Mononuclear cell (primary cell): ENCODE results near the gene BTBD9. TPM values are rescaled to one million over a fixed set of nuclear protein-coding genes. Genes with fewer than 3 reads are reported as not detected.

Experiments used
- H3K27me3 ChIP-seq: 2 replicates; pipeline ENCODE4 v1.6.0; 2011; ENCODE audit warnings: low read length, control low read depth; ENCODE audit not compliant: insufficient read depth
- H3K4me1 ChIP-seq: 2 replicates; pipeline ENCODE4 v1.5.1; 2011; ENCODE audit warnings: mild to moderate bottlenecking, low read length, control low read depth; ENCODE audit not compliant: insufficient read depth
- H3K4me3 ChIP-seq: 2 replicates; pipeline ENCODE4 v1.5.1; 2011; ENCODE audit warnings: mild to moderate bottlenecking, low read length, moderate library complexity
- H3K9me3 ChIP-seq: 2 replicates; pipeline ENCODE4 v1.5.1; 2011; ENCODE audit warnings: low read depth, mild to moderate bottlenecking, control low read depth, low read length
- total RNA-seq: library from RNA; depleted of rRNA; stranded (reverse); fragments of >200 nt; gene quantifications from one replicate; pipeline ENCODE4 v1.2.3, GENCODE V29; 2012

Gene BTBD9
- total RNA-seq, 1 donor: 93.7 TPM

- no peaks in the 10 kb centered on the region for H3K27me3 ChIP-seq
These were observed 72.3 kb downstream of the BTBD9 start for GRCh38 chr6:38567436-38567835.

GRCh38 chr6:38566295-38567030 lies 73.3 kb downstream of the BTBD9 start:
- Histone ChIP-seq H3K9me3 (no peaks in the 10 kb centered on the region), H3K4me1 (peaks cover under 1% of the 10 kb centered on the region), H3K4me3 (no peak overlapping the region), H3K27me3 (no peaks in the 10 kb centered on the region)

More at GRCh38 chr6:38567436-38567835, 72.3 kb downstream of the BTBD9 start:
- Histone ChIP-seq H3K9me3 (no peaks in the 10 kb centered on the region), H3K4me1 (peaks cover 6% of the 10 kb centered on the region), H3K4me3 (no peak overlapping the region)

GRCh38 chr6:38564301-38564700 lies 75.4 kb downstream of the BTBD9 start:
- Histone ChIP-seq H3K4me1 (no peaks in the 10 kb centered on the region), H3K9me3 (no peaks in the 10 kb centered on the region), H3K27me3 (no peaks in the 10 kb centered on the region), H3K4me3 (no peak overlapping the region)

GRCh38 chr6:38555606-38556005 lies 84.1 kb downstream of the BTBD9 start:
- Histone ChIP-seq H3K4me1 (peaks cover 16% of the 10 kb centered on the region), H3K9me3 (no peaks in the 10 kb centered on the region), H3K27me3 (no peaks in the 10 kb centered on the region), H3K4me3 (no peak overlapping the region)

GRCh38 chr6:38554700-38555413 lies 84.9 kb downstream of the BTBD9 start:
- Histone ChIP-seq H3K4me3 (no peak overlapping the region), H3K9me3 (no peaks in the 10 kb centered on the region), H3K4me1 (peaks cover 16% of the 10 kb centered on the region), H3K27me3 (no peaks in the 10 kb centered on the region)

GRCh38 chr6:38554014-38554413 lies 85.7 kb downstream of the BTBD9 start:
- Histone ChIP-seq H3K4me1 (peaks cover 16% of the 10 kb centered on the region), H3K27me3 (no peaks in the 10 kb centered on the region), H3K4me3 (no peak overlapping the region), H3K9me3 (no peaks in the 10 kb centered on the region)

GRCh38 chr6:38552121-38552520 lies 87.6 kb downstream of the BTBD9 start:
- Histone ChIP-seq H3K4me1 (peaks cover 16% of the 10 kb centered on the region), H3K27me3 (no peaks in the 10 kb centered on the region), H3K4me3 (no peak overlapping the region), H3K9me3 (no peaks in the 10 kb centered on the region)

- Histone ChIP-seq H3K4me3 (no peak overlapping the region), H3K4me1 (peaks cover 16% of the 10 kb centered on the region), H3K9me3 (no peaks in the 10 kb centered on the region), H3K27me3 (no peaks in the 10 kb centered on the region)
These were observed 89.9 kb downstream of the BTBD9 start for GRCh38 chr6:38549795-38550194.

- no peaks in the 10 kb centered on the region for H3K9me3 ChIP-seq
- H3K27me3 ChIP-seq: no peaks in the 10 kb centered on the region
- H3K4me1 ChIP-seq: peaks cover 16% of the 10 kb centered on the region
- no peak overlapping the region for H3K4me3 ChIP-seq
These were observed 90.5 kb downstream of the BTBD9 start for GRCh38 chr6:38549180-38549579.

GRCh38 chr6:38543022-38543421 lies 96.7 kb downstream of the BTBD9 start:
- no peaks in the 10 kb centered on the region for H3K27me3 ChIP-seq
- no peak overlapping the region for H3K4me3 ChIP-seq
- H3K4me1 ChIP-seq: no peaks in the 10 kb centered on the region
- no peaks in the 10 kb centered on the region for H3K9me3 ChIP-seq

GRCh38 chr6:38542031-38542430 lies 97.7 kb downstream of the BTBD9 start:
- no peaks in the 10 kb centered on the region for H3K27me3 ChIP-seq
- no peak overlapping the region for H3K4me3 ChIP-seq
- H3K4me1 ChIP-seq: no peaks in the 10 kb centered on the region
- H3K9me3 ChIP-seq: no peaks in the 10 kb centered on the region

- Histone ChIP-seq H3K9me3 (no peaks in the 10 kb centered on the region), H3K4me1 (no peaks in the 10 kb centered on the region), H3K4me3 (no peak overlapping the region), H3K27me3 (no peaks in the 10 kb centered on the region)
These were observed 106.7 kb downstream of the BTBD9 start for GRCh38 chr6:38533064-38533463.

GRCh38 chr6:38531134-38531533 lies 108.6 kb downstream of the BTBD9 start:
- H3K4me1 ChIP-seq: no peaks in the 10 kb centered on the region
- no peak overlapping the region for H3K4me3 ChIP-seq
- no peaks in the 10 kb centered on the region for H3K27me3 ChIP-seq
- H3K9me3 ChIP-seq: no peaks in the 10 kb centered on the region

- Histone ChIP-seq H3K9me3 (no peaks in the 10 kb centered on the region), H3K27me3 (no peaks in the 10 kb centered on the region), H3K4me3 (no peak overlapping the region), H3K4me1 (no peaks in the 10 kb centered on the region)
These were observed 111.3 kb downstream of the BTBD9 start for GRCh38 chr6:38528196-38528965.

- no peak overlapping the region for H3K4me3 ChIP-seq
- no peaks in the 10 kb centered on the region for H3K4me1 ChIP-seq
- no peaks in the 10 kb centered on the region for H3K9me3 ChIP-seq
- H3K27me3 ChIP-seq: no peaks in the 10 kb centered on the region
These were observed 112.4 kb downstream of the BTBD9 start for GRCh38 chr6:38527371-38527770.
